GM21717 (cell line): ENCODE measurements around the gene ARGLU1.

ENCODE experiments used
- ATAC-seq: cut with Tn5 transposase; IDR thresholded peaks from one replicate; pipeline ENCODE4 v1.9.1; 2021; ENCODE audit warnings: mild to moderate bottlenecking, moderate library complexity; ENCODE audit not compliant: unreplicated experiment

The ARGLU1 gene

GRCh38 chr13:106587787-106588186 is 19.9 kb upstream of the ARGLU1 start:
- no peak for ATAC-seq

GRCh38 chr13:106586648-106587166 is 18.8 kb upstream of the ARGLU1 start:
- no peak for ATAC-seq

GRCh38 chr13:106581225-106581624 is 13.3 kb upstream of the ARGLU1 start:
- ATAC-seq, result no peak

GRCh38 chr13:106575896-106576295 is 8.0 kb upstream of the ARGLU1 start:
- no peak for ATAC-seq

GRCh38 chr13:106573868-106574267 is 5.9 kb upstream of the ARGLU1 start:
- ATAC-seq, result no peak

GRCh38 chr13:106573284-106573846 is 5.4 kb upstream of the ARGLU1 start:
- no peak for ATAC-seq

GRCh38 chr13:106570299-106570852 is 2.4 kb upstream of the ARGLU1 start:
- no peak for ATAC-seq

- no peak for ATAC-seq
Observed at GRCh38 chr13:106569233-106570095, 1.5 kb upstream of the ARGLU1 start.

- peak; percentile 40 for ATAC-seq
Observed at GRCh38 chr13:106568299-106569003, 514 bp upstream of the ARGLU1 start.

- peak; percentile 54 for ATAC-seq
Observed at GRCh38 chr13:106566641-106567473, 1.1 kb downstream of the ARGLU1 start.

GRCh38 chr13:106565127-106565775 is 2.7 kb downstream of the ARGLU1 start:
- ATAC-seq, result no peak

- no peak for ATAC-seq
Observed at GRCh38 chr13:106562301-106562700, 5.6 kb downstream of the ARGLU1 start.

- ATAC-seq, result peak; percentile 94
Observed at GRCh38 chr13:106561551-106562170, 6.3 kb downstream of the ARGLU1 start.

GRCh38 chr13:106560821-106561220 is 7.1 kb downstream of the ARGLU1 start:
- no peak for ATAC-seq

- no peak for ATAC-seq
Observed at GRCh38 chr13:106558527-106558926, 9.4 kb downstream of the ARGLU1 start.

GRCh38 chr13:106555631-106556328 is 12.2 kb downstream of the ARGLU1 start:
- ATAC-seq, result no peak

- ATAC-seq, result no peak
Observed at GRCh38 chr13:106551751-106552150, 16.2 kb downstream of the ARGLU1 start.

- ATAC-seq, result no peak
Observed at GRCh38 chr13:106551350-106551749, 16.6 kb downstream of the ARGLU1 start.
